WTC11 (cell line): Measurements from ENCODE around the gene NMRAL1. TPM values are rescaled to one million over a fixed set of nuclear protein-coding genes. Genes with fewer than 3 reads are reported as not detected.

Experiments
- ATAC-seq: fragments of 200-7000 bp; cut with Tn5 transposase; 2 replicates; pipeline ENCODE4 v1.10.0; 2021; ENCODE audit warnings: mild to moderate bottlenecking, moderate library complexity
- CTCF ChIA-PET: fragments of 300-600 bp; sonication (Branson Sonifier 250); formaldehyde crosslinking; loops from one replicate; lab custom pipeline; 2021; ENCODE audit warnings: antibody characterized with exemption; lab: Charles Lee
- POLR2A ChIA-PET: fragments of 350-600 bp; sonication (Branson Sonifier 250); formaldehyde crosslinking; loops from one replicate; lab custom pipeline; 2021; ENCODE audit warnings: antibody characterized with exemption; lab: Charles Lee
- DNase-seq: peaks from one replicate; pipeline ENCODE4 v3.0.0; 2021; ENCODE audit warnings: low spot score
- H3K27ac Mint-ChIP-seq: 2 replicates; pipeline ENCODE4 v1.8.0; 2021; ENCODE audit warnings: mixed read lengths
- H3K27me3 Mint-ChIP-seq: 2 replicates; pipeline ENCODE4 v1.8.0; 2021; ENCODE audit warnings: low read depth, mild to moderate bottlenecking, moderate library complexity, mixed read lengths
- H3K36me3 Mint-ChIP-seq: 2 replicates; pipeline ENCODE4 v1.8.0; 2021; ENCODE audit warnings: mixed read lengths
- H3K4me1 Mint-ChIP-seq: 2 replicates; pipeline ENCODE4 v1.8.0; 2022; ENCODE audit warnings: mixed read lengths
- H3K4me3 Mint-ChIP-seq: 2 replicates; pipeline ENCODE4 v1.8.0; 2021; ENCODE audit warnings: mild to moderate bottlenecking, moderate library complexity, mixed read lengths
- H3K9me3 Mint-ChIP-seq: 2 replicates; pipeline ENCODE4 v1.8.0; 2021; ENCODE audit warnings: mixed read lengths
- ELF4 ChIP-seq: sonication (generic); formaldehyde crosslinking; IDR thresholded peaks from 2 replicates; pipeline ENCODE4 v1.8.1; 2022; ENCODE audit warnings: low read depth, mild to moderate bottlenecking, moderate library complexity, missing genetic modification reagents
- EMX1 ChIP-seq: fragments of 250-450 bp; sonication (Bioruptor Pico); IDR thresholded peaks from 2 replicates; pipeline ENCODE4 v1.8.0; 2021; ENCODE audit warnings: mild to moderate bottlenecking
- ETV6 ChIP-seq: sonication (generic); formaldehyde crosslinking; IDR thresholded peaks from 2 replicates; pipeline ENCODE4 v1.8.1; 2022; ENCODE audit warnings: mild to moderate bottlenecking, missing genetic modification reagents
- JUN ChIP-seq: sonication (generic); formaldehyde crosslinking; IDR thresholded peaks from 2 replicates; pipeline ENCODE4 v1.8.0; 2023; ENCODE audit warnings: mild to moderate bottlenecking, missing genetic modification reagents
- NFE2L1 ChIP-seq: sonication (generic); formaldehyde crosslinking; IDR thresholded peaks from 2 replicates; pipeline ENCODE4 v1.8.1; 2023; ENCODE audit warnings: missing genetic modification reagents
- NR3C1 ChIP-seq: sonication (generic); formaldehyde crosslinking; conservative IDR thresholded peaks from 2 replicates; pipeline ENCODE4 v1.8.1; 2023; ENCODE audit warnings: low read depth, mild to moderate bottlenecking, missing genetic modification reagents
- PRDM15 ChIP-seq: sonication (generic); formaldehyde crosslinking; IDR thresholded peaks from 2 replicates; pipeline ENCODE4 v1.8.0; 2022; ENCODE audit warnings: missing genetic modification reagents
- PRRX2 ChIP-seq: fragments of 250-450 bp; sonication (Bioruptor Pico); IDR thresholded peaks from 2 replicates; pipeline ENCODE4 v1.8.0; 2021; ENCODE audit warnings: mild to moderate bottlenecking
- SMAD3 ChIP-seq: sonication (generic); formaldehyde crosslinking; IDR thresholded peaks from 2 replicates; pipeline ENCODE4 v1.8.0; 2022; ENCODE audit warnings: missing genetic modification reagents, mild to moderate bottlenecking, borderline replicate concordance
- TEAD1 ChIP-seq: sonication (generic); formaldehyde crosslinking; IDR thresholded peaks from 2 replicates; pipeline ENCODE4 v1.8.0; 2022; ENCODE audit warnings: mild to moderate bottlenecking, missing genetic modification reagents
- TP53 ChIP-seq: sonication (generic); formaldehyde crosslinking; IDR thresholded peaks from 2 replicates; pipeline ENCODE4 v1.8.1; 2023; ENCODE audit warnings: mild to moderate bottlenecking, missing genetic modification reagents
- ZNF232 ChIP-seq: sonication (generic); formaldehyde crosslinking; IDR thresholded peaks from 2 replicates; pipeline ENCODE4 v1.8.0; 2022; ENCODE audit warnings: mild to moderate bottlenecking, missing genetic modification reagents
- ZNF317 ChIP-seq: sonication (generic); formaldehyde crosslinking; IDR thresholded peaks from 2 replicates; pipeline ENCODE4 v1.8.1; 2023; ENCODE audit warnings: low read depth, mild to moderate bottlenecking, moderate library complexity, missing genetic modification reagents, borderline replicate concordance
- ZNF416 ChIP-seq: fragments of 250-450 bp; sonication (Bioruptor Pico); IDR thresholded peaks from 2 replicates; pipeline ENCODE4 v1.9.0; 2021; ENCODE audit warnings: mild to moderate bottlenecking, inconsistent platforms
- ZNF532 ChIP-seq: fragments of 250-450 bp; sonication (Bioruptor Pico); IDR thresholded peaks from 2 replicates; pipeline ENCODE4 v1.9.0; 2021; ENCODE audit warnings: mild to moderate bottlenecking, borderline replicate concordance
- ZNF671 ChIP-seq: fragments of 250-450 bp; sonication (Bioruptor Pico); IDR thresholded peaks from 2 replicates; pipeline ENCODE4 v1.8.0; 2021; ENCODE audit warnings: mild to moderate bottlenecking
- total RNA-seq: library from RNA; stranded (reverse); gene quantifications from 3 replicates; pipeline ENCODE4 v1.2.3, GENCODE V29; 2021
- TF ChIP-seq, protein P1 (sequence below): sonication (generic); formaldehyde crosslinking; IDR thresholded peaks from 2 replicates; pipeline ENCODE4 v1.8.0; 2022; ENCODE audit warnings: mild to moderate bottlenecking, missing genetic modification reagents
- TF ChIP-seq, protein P2 (sequence below): fragments of 250-450 bp; sonication (Bioruptor Pico); IDR thresholded peaks from 2 replicates; pipeline ENCODE4 v1.8.0; 2021; ENCODE audit warnings: mild to moderate bottlenecking

The NMRAL1 gene
- total RNA-seq, 1 experiment from 2014 or later: 68.1 TPM

DNA sequence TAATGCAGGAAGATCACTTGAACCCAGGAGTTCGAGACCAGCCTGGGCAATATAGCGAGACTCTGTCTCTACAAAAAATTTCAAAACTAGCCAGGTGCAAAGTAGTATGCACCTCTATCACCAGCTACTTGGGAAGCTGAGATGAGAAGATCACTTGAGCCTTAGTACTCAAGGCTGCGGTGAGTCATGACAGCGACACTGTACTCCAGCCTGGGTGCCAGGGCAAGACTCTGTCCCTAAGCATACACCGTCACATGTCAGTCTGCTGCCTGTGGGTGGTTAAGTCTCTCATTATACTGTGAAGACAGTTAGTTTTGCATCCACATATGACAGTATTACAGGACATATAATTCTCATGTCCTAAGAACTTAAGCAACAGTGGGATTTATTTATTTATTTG, 21.8 kb downstream of the NMRAL1 start (continued):
- TF ChIP-seq ELF4 (CRISPR knock-in tag): no peak
- no peak for TF ChIP-seq SMAD3 (CRISPR knock-in tag)

GRCh38 chr16:4450931-4451519, 23.4 kb downstream of the NMRAL1 start:
- no peaks in the 10 kb centered on the region for H3K4me1 Mint-ChIP-seq
- ChIA-PET POLR2A (interaction anchor here (0.6 kb wide), 1 partner anchor 110 kb away, joined by 3 read pairs; no protein-coding TSS in a partner anchor), CTCF (interaction anchor here (0.6 to 0.9 kb wide), 2 partner anchors 12 to 589 kb away, joined by 3 read pairs; no protein-coding TSS in a partner anchor)
- TF ChIP-seq ZNF532 (CRISPR knock-in tag) (no peak), ZNF416 (CRISPR knock-in tag) (no peak), TP53 (no peak), NFE2L1 (no peak), JUN (CRISPR knock-in tag) (no peak), NR3C1 (CRISPR knock-in tag) (no peak), ZNF232 (CRISPR knock-in tag) (no peak)
- TF ChIP-seq, protein P1, sequence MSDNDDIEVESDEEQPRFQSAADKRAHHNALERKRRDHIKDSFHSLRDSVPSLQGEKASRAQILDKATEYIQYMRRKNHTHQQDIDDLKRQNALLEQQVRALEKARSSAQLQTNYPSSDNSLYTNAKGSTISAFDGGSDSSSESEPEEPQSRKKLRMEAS (CRISPR knock-in tag): 0 out of 2 replicates have a peak, but pooled peaks have one; percentile 34
- TF ChIP-seq, protein P2, sequence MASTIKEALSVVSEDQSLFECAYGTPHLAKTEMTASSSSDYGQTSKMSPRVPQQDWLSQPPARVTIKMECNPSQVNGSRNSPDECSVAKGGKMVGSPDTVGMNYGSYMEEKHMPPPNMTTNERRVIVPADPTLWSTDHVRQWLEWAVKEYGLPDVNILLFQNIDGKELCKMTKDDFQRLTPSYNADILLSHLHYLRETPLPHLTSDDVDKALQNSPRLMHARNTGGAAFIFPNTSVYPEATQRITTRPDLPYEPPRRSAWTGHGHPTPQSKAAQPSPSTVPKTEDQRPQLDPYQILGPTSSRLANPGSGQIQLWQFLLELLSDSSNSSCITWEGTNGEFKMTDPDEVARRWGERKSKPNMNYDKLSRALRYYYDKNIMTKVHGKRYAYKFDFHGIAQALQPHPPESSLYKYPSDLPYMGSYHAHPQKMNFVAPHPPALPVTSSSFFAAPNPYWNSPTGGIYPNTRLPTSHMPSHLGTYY (CRISPR knock-in tag): no peak
- no peak overlapping the region for H3K4me3 Mint-ChIP-seq
- H3K36me3 Mint-ChIP-seq: peaks cover 59% of the 10 kb centered on the region
- DNase-seq: no peak
- no peaks in the 10 kb centered on the region for H3K27me3 Mint-ChIP-seq
- H3K27ac Mint-ChIP-seq: no peak overlapping the region
- H3K9me3 Mint-ChIP-seq: no peaks in the 10 kb centered on the region
- no peak for ATAC-seq

GRCh38 chr16:4450430-4450829, 24.0 kb downstream of the NMRAL1 start:
- no peaks in the 10 kb centered on the region for H3K9me3 Mint-ChIP-seq
- CTCF ChIA-PET: interaction anchor here (0.6 to 0.9 kb wide), 2 partner anchors 12 to 589 kb away, joined by 3 read pairs; no protein-coding TSS in a partner anchor
- no peak overlapping the region for H3K27ac Mint-ChIP-seq
- DNase-seq (no peak), ATAC-seq (no peak)
- H3K4me3 Mint-ChIP-seq: no peak overlapping the region
- H3K27me3 Mint-ChIP-seq: no peaks in the 10 kb centered on the region
- H3K36me3 Mint-ChIP-seq: peaks cover 56% of the 10 kb centered on the region
- H3K4me1 Mint-ChIP-seq: no peaks in the 10 kb centered on the region
- TF ChIP-seq EMX1 (CRISPR knock-in tag) (no peak), ETV6 (CRISPR knock-in tag) (no peak), PRDM15 (CRISPR knock-in tag) (no peak), PRRX2 (CRISPR knock-in tag) (no peak), ZNF532 (CRISPR knock-in tag) (no peak), ZNF317 (CRISPR knock-in tag) (no peak), ZNF671 (CRISPR knock-in tag) (no peak), TEAD1 (CRISPR knock-in tag) (no peak)
- POLR2A ChIA-PET: no interaction called here
